DOHH2 (cell line): ENCODE data around the gene ZSCAN22.

Experiments used
- H3F3A ChIP-seq: fragments of 200-600 bp; sonication (generic), shearing (Covaris generic); 2 replicates; pipeline ENCODE4 v1.6.0; 2016; ENCODE audit warnings: antibody characterized with exemption, mild to moderate bottlenecking; ENCODE audit not compliant: control insufficient read depth, insufficient read depth
- H3K27ac ChIP-seq: fragments of 200-600 bp; sonication (generic); 2 replicates; pipeline ENCODE4 v1.5.1; 2014; ENCODE audit warnings: low read depth, mild to moderate bottlenecking, low read length, moderate library complexity
- H3K27me3 ChIP-seq: fragments of 200-600 bp; sonication (generic); 2 replicates; pipeline ENCODE4 v1.6.1; 2014; ENCODE audit warnings: mild to moderate bottlenecking, low read length, mixed read lengths; ENCODE audit not compliant: control insufficient read depth
- H3K36me3 ChIP-seq: fragments of 200-600 bp; sonication (generic); 2 replicates; pipeline ENCODE4 v1.6.1; 2014; ENCODE audit warnings: mild to moderate bottlenecking, low read length, moderate library complexity, mixed read lengths; ENCODE audit not compliant: control insufficient read depth
- H3K4me1 ChIP-seq: fragments of 200-600 bp; sonication (generic); 2 replicates; pipeline ENCODE4 v1.6.1; 2014; ENCODE audit warnings: mild to moderate bottlenecking, low read length, mixed read lengths; ENCODE audit not compliant: control insufficient read depth
- H3K4me2 ChIP-seq: fragments of 200-600 bp; sonication (generic); 2 replicates; pipeline ENCODE4 v1.6.0; 2014; ENCODE audit warnings: mild to moderate bottlenecking, low read length, moderate library complexity
- H3K4me3 ChIP-seq: fragments of 200-600 bp; sonication (generic); 2 replicates; pipeline ENCODE4 v1.5.1; 2014; ENCODE audit warnings: mild to moderate bottlenecking, low read length, mixed read lengths
- H3K79me2 ChIP-seq: fragments of 200-600 bp; sonication (generic); 2 replicates; pipeline ENCODE4 v1.6.1; 2014; ENCODE audit warnings: mild to moderate bottlenecking, low read length, mixed read lengths; ENCODE audit not compliant: control insufficient read depth
- H3K9me2 ChIP-seq: fragments of 200-600 bp; sonication (generic); replicated peaks from 2 replicates; pipeline ENCODE4 v1.6.1; 2014; ENCODE audit warnings: mild to moderate bottlenecking, low read length, mixed read lengths; ENCODE audit not compliant: control insufficient read depth
- H3K9me3 ChIP-seq: fragments of 200-600 bp; sonication (generic); 2 replicates; pipeline ENCODE4 v1.6.1; 2014; ENCODE audit warnings: antibody characterized with exemption, low read length, mixed read lengths; ENCODE audit not compliant: control insufficient read depth, insufficient read depth
- H4K20me1 ChIP-seq: fragments of 200-600 bp; sonication (generic); 2 replicates; pipeline ENCODE4 v1.6.0; 2014; ENCODE audit warnings: low read depth, mild to moderate bottlenecking, antibody characterized with exemption, low read length, moderate library complexity; ENCODE audit not compliant: control insufficient read depth, insufficient read depth
- EZH2phosphoT487 ChIP-seq: fragments of 200-600 bp; sonication (generic); IDR thresholded peaks from 2 replicates; pipeline ENCODE4 v1.6.1; 2017; ENCODE audit warnings: borderline replicate concordance, mild to moderate bottlenecking, antibody characterized with exemption, low read length, moderate library complexity, mixed read lengths
- TF ChIP-seq, protein P1 (sequence below): fragments of 200-600 bp; sonication (generic); IDR thresholded peaks from one replicate; pipeline ENCODE4 v1.5.1; 2014; ENCODE audit warnings: antibody characterized with exemption, mild to moderate bottlenecking, low read depth, low read length; ENCODE audit not compliant: poor library complexity, severe bottlenecking

The ZSCAN22 gene

DNA sequence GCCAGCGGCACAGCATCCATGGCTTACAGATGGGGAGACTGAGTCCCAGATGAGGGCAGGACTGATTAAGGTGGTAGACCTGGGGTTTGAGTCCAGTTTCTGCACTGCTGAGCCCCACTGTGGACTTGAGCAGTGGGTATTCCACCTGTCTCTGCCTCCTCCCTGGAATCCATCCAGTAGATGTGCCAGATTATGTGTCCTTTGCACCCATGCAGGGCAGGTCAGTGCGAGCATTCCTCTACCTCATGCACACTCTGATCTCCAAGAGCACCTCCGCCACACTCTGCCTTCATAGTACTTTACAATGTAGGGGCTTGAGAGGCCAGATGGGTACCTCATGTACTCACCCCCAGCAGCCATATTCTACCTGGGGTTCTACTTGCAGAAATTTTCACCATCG, 10.0 kb downstream of the ZSCAN22 start:
- Histone ChIP-seq H3K9me3 (no peaks in the 10 kb centered on the region), H4K20me1 (no peaks in the 10 kb centered on the region), H3K79me2 (no peaks in the 10 kb centered on the region), H3K27me3 (no peaks in the 10 kb centered on the region), H3K36me3 (peaks cover 27% of the 10 kb centered on the region), H3K4me3 (no peak overlapping the region), H3K4me1 (no peaks in the 10 kb centered on the region), H3K4me2 (no peak overlapping the region), H3K9me2 (no peaks in the 10 kb centered on the region), H3F3A (no peaks in the 10 kb centered on the region), H3K27ac (no peak overlapping the region)
- TF ChIP-seq EZH2phosphoT487: no peak
- TF ChIP-seq, protein P1, sequence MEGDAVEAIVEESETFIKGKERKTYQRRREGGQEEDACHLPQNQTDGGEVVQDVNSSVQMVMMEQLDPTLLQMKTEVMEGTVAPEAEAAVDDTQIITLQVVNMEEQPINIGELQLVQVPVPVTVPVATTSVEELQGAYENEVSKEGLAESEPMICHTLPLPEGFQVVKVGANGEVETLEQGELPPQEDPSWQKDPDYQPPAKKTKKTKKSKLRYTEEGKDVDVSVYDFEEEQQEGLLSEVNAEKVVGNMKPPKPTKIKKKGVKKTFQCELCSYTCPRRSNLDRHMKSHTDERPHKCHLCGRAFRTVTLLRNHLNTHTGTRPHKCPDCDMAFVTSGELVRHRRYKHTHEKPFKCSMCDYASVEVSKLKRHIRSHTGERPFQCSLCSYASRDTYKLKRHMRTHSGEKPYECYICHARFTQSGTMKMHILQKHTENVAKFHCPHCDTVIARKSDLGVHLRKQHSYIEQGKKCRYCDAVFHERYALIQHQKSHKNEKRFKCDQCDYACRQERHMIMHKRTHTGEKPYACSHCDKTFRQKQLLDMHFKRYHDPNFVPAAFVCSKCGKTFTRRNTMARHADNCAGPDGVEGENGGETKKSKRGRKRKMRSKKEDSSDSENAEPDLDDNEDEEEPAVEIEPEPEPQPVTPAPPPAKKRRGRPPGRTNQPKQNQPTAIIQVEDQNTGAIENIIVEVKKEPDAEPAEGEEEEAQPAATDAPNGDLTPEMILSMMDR: no peak

DNA sequence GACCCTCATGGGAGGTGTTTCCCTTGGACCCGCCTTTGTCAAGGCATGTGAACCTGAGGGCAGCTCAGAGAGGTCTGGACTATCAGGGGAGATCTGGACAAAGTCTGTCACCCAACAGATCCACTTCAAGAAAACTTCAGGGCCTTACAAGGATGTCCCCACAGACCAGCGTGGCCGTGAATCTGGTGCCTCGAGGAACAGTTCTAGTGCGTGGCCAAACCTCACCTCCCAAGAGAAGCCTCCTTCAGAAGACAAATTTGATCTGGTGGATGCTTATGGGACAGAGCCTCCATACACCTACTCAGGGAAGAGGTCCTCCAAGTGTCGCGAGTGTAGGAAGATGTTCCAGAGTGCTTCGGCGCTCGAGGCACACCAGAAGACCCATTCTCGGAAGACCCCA, 11.5 kb downstream of the ZSCAN22 start:
- no peaks in the 10 kb centered on the region for H3F3A ChIP-seq
- no peak overlapping the region for H3K4me3 ChIP-seq
- H4K20me1 ChIP-seq: no peaks in the 10 kb centered on the region
- H3K27ac ChIP-seq: no peak overlapping the region
- no peaks in the 10 kb centered on the region for H3K27me3 ChIP-seq
- no peak for TF ChIP-seq EZH2phosphoT487
- TF ChIP-seq, protein P1: no peak
- no peaks in the 10 kb centered on the region for H3K4me1 ChIP-seq
- no peaks in the 10 kb centered on the region for H3K9me2 ChIP-seq
- no peaks in the 10 kb centered on the region for H3K9me3 ChIP-seq
- no peak overlapping the region for H3K4me2 ChIP-seq
- peaks cover 27% of the 10 kb centered on the region for H3K36me3 ChIP-seq
- no peaks in the 10 kb centered on the region for H3K79me2 ChIP-seq

DNA sequence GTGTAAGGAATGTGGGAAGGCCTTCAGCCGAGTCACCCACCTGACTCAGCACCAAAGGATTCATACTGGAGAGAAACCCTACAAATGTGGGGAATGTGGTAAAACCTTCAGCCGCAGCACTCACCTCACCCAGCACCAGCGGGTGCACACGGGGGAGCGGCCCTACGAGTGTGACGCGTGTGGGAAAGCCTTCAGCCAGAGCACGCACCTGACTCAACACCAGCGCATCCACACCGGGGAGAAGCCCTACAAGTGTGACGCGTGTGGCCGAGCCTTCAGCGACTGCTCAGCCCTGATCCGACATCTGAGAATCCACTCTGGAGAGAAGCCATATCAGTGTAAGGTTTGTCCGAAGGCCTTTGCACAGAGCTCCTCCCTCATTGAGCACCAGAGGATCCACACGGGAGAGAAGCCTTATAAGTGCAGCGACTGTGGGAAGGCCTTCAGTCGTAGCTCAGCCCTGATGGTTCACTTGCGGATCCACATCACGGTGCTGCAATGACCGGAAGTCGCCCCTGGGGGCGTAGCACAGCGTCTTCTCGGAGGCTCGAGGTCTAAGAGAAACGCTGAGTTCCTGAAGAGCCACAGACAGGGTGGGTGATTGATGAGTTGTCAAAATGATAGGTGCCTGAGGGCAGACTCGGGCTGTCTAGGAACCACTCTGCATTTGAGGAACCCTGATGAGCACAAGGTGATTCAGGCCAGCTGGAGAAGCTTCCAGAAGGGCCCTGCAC, 12.2 kb downstream of the ZSCAN22 start:
- Histone ChIP-seq H3K4me2 (no peak overlapping the region), H3K9me3 (no peaks in the 10 kb centered on the region), H3K79me2 (no peaks in the 10 kb centered on the region), H3K9me2 (no peaks in the 10 kb centered on the region), H3F3A (no peaks in the 10 kb centered on the region), H4K20me1 (no peaks in the 10 kb centered on the region), H3K27ac (no peak overlapping the region), H3K36me3 (peaks cover 27% of the 10 kb centered on the region), H3K4me1 (no peaks in the 10 kb centered on the region), H3K4me3 (no peak overlapping the region), H3K27me3 (no peaks in the 10 kb centered on the region)
- TF ChIP-seq, protein P1: no peak
- TF ChIP-seq EZH2phosphoT487: no peak

DNA sequence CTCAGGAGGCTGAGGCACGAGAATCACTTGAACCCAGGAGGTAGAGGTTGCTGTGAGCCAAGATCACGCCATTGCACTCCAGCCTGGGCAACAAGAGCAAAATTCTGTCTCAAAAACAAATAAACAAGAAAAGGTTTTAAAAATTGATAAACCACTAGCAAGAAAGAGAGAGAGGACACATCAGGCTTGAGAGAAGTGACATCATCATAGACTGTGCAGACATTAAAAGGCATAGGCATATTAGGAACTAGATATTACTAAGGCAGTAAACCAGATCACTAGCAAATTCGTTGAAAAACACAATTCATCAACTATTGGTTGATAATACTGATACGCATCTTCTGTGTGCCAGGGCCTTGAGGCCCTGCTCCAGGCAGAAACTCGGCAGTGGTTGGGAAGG, 18.8 kb downstream of the ZSCAN22 start:
- 0 out of 2 replicates have a peak, but pooled peaks cover 2% of the 10 kb centered on the region for H3F3A ChIP-seq
- H3K4me1 ChIP-seq: peaks cover 27% of the 10 kb centered on the region
- no peaks in the 10 kb centered on the region for H4K20me1 ChIP-seq
- no peaks in the 10 kb centered on the region for H3K9me3 ChIP-seq
- H3K4me3 ChIP-seq: no peak overlapping the region
- H3K27me3 ChIP-seq: no peaks in the 10 kb centered on the region
- TF ChIP-seq, protein P1: no peak
- TF ChIP-seq EZH2phosphoT487: no peak
- H3K79me2 ChIP-seq: peaks cover 32% of the 10 kb centered on the region
- peaks cover 11% of the 10 kb centered on the region for H3K36me3 ChIP-seq
- H3K9me2 ChIP-seq: no peaks in the 10 kb centered on the region
- H3K4me2 ChIP-seq: 0 out of 2 replicates have a peak overlapping the region, but pooled peaks have one; percentile 27
- H3K27ac ChIP-seq: no peak overlapping the region
